ENCODE data around the gene POMT2.
A peak's percentile ranks its signal among the peaks of the same experiment; 100 is the strongest.
"Not testable (repeated sequence)": the region's sequence is repeated elsewhere in the genome, so short reads cannot be mapped to it uniquely, and the experiment has no call there.

POMT2 gene

GRCh38 chr14:77338302-77338701 lies 17.6 kb upstream of the POMT2 start:
- Mint-ChIP-seq H3K27me3 (no peaks in the 10 kb centered on the region), H3K4me1 (no peaks in the 10 kb centered on the region), H3K27ac (no peak overlapping the region), H3K9me3 (no peaks in the 10 kb centered on the region), H3K4me3 (no peak overlapping the region), H3K36me3 (peaks cover 24% of the 10 kb centered on the region)
- no peak for ATAC-seq (ENCODE audit: low read depth)
- DNase-seq (ENCODE audit: low spot score in 2 of 2): no peak

DNA sequence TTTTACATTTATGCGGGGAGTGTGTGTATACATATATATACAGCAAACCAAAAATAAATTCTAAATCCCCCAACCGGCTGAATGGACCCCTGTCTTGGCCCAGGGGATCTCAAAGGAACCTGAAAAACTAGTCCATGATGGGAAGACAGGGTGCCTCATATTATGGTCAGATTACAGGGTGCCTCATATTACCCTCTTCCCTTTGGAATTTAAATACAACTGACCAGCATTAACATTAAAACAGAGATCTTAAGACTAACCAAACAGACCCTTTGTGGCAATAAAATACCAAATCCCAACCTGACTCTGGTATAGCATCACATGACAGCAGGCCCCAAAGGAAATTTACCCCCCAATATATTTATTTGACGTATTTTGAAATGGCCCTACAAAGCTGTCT lies 17.2 kb upstream of the POMT2 start:
- no peaks in the 10 kb centered on the region for H3K27me3 Mint-ChIP-seq
- H3K4me1 Mint-ChIP-seq: no peaks in the 10 kb centered on the region
- no peak overlapping the region for H3K4me3 Mint-ChIP-seq
- peaks cover 21% of the 10 kb centered on the region for H3K36me3 Mint-ChIP-seq
- no peak for ATAC-seq (ENCODE audit: low read depth)
- no peak overlapping the region for H3K27ac Mint-ChIP-seq
- DNase-seq (ENCODE audit: low spot score in 2 of 2): no peak
- H3K9me3 Mint-ChIP-seq: no peaks in the 10 kb centered on the region

DNA sequence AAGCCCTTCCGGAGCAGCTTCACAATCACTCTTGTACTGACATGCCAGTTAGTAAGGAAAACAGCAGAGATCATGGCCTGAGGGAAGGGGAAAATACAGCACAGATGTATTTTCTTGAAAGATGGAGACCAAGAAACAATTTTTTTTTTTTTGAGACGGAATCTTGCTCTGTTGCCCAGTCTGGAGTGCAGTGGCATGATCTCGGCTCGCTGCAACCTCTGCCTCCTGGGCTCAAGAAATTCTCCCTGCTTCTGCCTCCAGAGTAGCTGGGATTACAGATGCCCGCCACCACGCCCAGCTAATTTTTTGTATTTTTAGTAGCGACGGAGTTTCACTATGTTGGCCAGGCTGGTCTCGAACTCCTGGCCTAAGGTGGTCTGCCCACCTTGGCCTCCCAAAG lies 16.6 kb upstream of the POMT2 start:
- H3K27me3 Mint-ChIP-seq; H3K4me1 Mint-ChIP-seq; H3K4me3 Mint-ChIP-seq; H3K9me3 Mint-ChIP-seq; H3K27ac Mint-ChIP-seq; ATAC-seq (ENCODE audit: low read depth); DNase-seq (ENCODE audit: low spot score in 2 of 2): not testable (repeated sequence)
- H3K36me3 Mint-ChIP-seq: peaks cover 19% of the 10 kb centered on the region

DNA sequence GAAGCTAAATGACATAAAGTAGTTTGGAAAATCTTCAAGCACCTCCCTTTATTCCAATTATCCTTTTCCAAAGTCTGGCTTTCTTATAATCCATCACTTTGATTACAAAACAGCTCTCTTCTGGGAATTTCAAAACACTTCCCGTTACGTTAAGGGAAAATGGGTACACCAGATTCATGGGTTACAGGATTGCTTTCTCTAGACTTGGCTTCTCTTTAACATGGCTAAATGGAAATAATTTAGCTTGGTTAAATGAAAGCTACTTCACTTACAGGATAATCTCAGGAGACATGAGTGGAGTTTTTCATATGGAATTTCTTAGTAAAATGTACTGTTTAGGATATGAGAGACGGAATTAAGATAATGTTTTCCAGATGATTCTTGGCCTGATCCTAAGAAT lies 14.9 kb upstream of the POMT2 start:
- Mint-ChIP-seq H3K4me3 (no peak overlapping the region), H3K4me1 (no peaks in the 10 kb centered on the region), H3K27me3 (no peaks in the 10 kb centered on the region), H3K27ac (no peak overlapping the region), H3K9me3 (no peaks in the 10 kb centered on the region), H3K36me3 (peaks cover 6% of the 10 kb centered on the region)
- ATAC-seq (ENCODE audit: low read depth) (no peak), DNase-seq (ENCODE audit: low spot score in 2 of 2) (no peak)

DNA sequence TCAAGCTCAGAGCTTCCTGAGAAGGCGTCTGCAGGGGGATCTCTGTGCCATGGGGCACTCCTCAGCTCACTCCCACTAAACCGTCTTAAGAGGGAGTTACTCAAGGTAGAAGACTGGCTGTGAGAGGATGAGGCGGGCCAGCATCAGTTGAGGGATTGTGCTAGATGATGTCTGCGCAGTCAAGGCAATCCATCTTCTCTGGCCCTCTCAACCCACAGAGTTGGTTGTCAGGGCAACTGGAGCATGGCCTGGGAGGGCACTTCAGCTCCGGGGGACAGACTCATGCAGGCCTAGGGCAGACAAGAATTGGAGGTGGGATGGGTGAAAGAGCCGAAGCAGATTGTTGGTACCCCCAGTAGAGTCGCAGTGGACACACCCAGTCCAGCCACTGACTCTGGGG lies 9.2 kb upstream of the POMT2 start:
- no peaks in the 10 kb centered on the region for H3K9me3 Mint-ChIP-seq
- H3K36me3 Mint-ChIP-seq: no peaks in the 10 kb centered on the region
- DNase-seq (ENCODE audit: low spot score in 2 of 2): no peak

DNA sequence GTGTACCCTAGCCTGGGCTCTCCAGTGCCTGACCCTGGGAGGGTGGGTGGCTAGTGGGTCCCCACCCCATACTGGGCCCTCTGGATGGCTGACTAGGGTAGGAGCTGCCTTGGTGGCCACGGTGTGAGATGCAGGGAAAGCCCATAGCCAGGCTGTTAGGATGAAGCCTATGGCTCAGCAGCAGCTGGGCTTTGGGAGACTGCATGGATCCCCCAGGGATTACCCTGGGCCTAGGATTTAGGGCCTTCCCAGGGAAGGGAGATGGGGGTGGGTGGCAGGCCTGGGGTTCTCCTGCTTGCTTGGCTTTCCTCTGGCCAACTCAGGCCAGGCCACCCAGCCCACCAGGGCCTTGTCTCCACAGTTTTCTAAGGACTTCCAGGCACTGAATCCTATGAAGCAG lies 6.4 kb upstream of the POMT2 start:
- Mint-ChIP-seq H3K27ac (no peak overlapping the region), H3K9me3 (no peaks in the 10 kb centered on the region), H3K4me1 (peaks cover 8% of the 10 kb centered on the region), H3K27me3 (no peaks in the 10 kb centered on the region), H3K4me3 (no peak overlapping the region), H3K36me3 (no peaks in the 10 kb centered on the region)
- DNase-seq (ENCODE audit: low spot score in 2 of 2) (no peak), ATAC-seq (ENCODE audit: low read depth) (no peak)

More for the DNA sequence above, 9.2 kb upstream of the POMT2 start:
- Mint-ChIP-seq H3K27me3 (no peaks in the 10 kb centered on the region), H3K27ac (no peak overlapping the region), H3K4me3 (no peak overlapping the region), H3K4me1 (peaks cover 2% of the 10 kb centered on the region)
- no peak for ATAC-seq (ENCODE audit: low read depth)

GRCh38 chr14:77325746-77326094 lies 5.0 kb upstream of the POMT2 start:
- Mint-ChIP-seq H3K27me3 (no peaks in the 10 kb centered on the region), H3K36me3 (no peaks in the 10 kb centered on the region), H3K4me1 (peaks cover 12% of the 10 kb centered on the region), H3K27ac (no peak overlapping the region), H3K9me3 (no peaks in the 10 kb centered on the region), H3K4me3 (no peak overlapping the region)
- no peak for DNase-seq (ENCODE audit: low spot score in 2 of 2)
- no peak for ATAC-seq (ENCODE audit: low read depth)

GRCh38 chr14:77324816-77325745 lies 4.4 kb upstream of the POMT2 start:
- no peaks in the 10 kb centered on the region for H3K9me3 Mint-ChIP-seq
- no peak overlapping the region for H3K4me3 Mint-ChIP-seq
- no peak for ATAC-seq (ENCODE audit: low read depth)
- DNase-seq (ENCODE audit: low spot score in 2 of 2): no peak
- H3K36me3 Mint-ChIP-seq: no peaks in the 10 kb centered on the region
- no peak overlapping the region for H3K27ac Mint-ChIP-seq
- H3K4me1 Mint-ChIP-seq: peaks cover 14% of the 10 kb centered on the region
- H3K27me3 Mint-ChIP-seq: no peaks in the 10 kb centered on the region

- Mint-ChIP-seq H3K27ac (no peak overlapping the region), H3K9me3 (no peaks in the 10 kb centered on the region), H3K4me1 (peaks cover 17% of the 10 kb centered on the region)
Measured at GRCh38 chr14:77324289-77324688, 3.6 kb upstream of the POMT2 start.

DNA sequence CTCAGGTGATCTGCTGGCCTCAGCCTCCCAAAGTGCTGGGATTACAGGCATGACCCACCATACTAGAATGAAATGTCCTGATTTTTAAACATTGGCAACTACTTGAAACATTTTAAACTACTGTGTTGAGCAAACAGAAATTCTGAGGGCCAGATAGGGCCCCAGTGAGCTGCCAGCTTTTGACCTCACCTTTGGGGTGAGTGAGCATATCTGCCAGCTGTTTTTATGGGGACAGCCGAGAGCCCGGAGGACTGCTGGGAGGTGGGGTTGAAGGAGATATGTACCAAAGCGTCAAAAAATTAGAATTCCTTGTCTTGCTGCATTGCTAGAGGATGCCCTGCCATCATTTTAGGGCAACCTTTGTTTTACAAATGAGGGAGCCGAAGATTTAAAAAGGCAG lies 2.9 kb upstream of the POMT2 start:
- H3K4me3 Mint-ChIP-seq: no peak overlapping the region
- no peak overlapping the region for H3K27ac Mint-ChIP-seq
- H3K4me1 Mint-ChIP-seq: peaks cover 17% of the 10 kb centered on the region
- DNase-seq (ENCODE audit: low spot score in 2 of 2) (no peak), ATAC-seq (ENCODE audit: low read depth) (no peak)
- no peaks in the 10 kb centered on the region for H3K27me3 Mint-ChIP-seq
- H3K9me3 Mint-ChIP-seq: no peaks in the 10 kb centered on the region
- H3K36me3 Mint-ChIP-seq: no peaks in the 10 kb centered on the region

More at GRCh38 chr14:77324289-77324688, 3.6 kb upstream of the POMT2 start:
- Mint-ChIP-seq H3K36me3 (no peaks in the 10 kb centered on the region), H3K27me3 (no peaks in the 10 kb centered on the region), H3K4me3 (no peak overlapping the region)
- DNase-seq (ENCODE audit: low spot score in 2 of 2): no peak
- ATAC-seq (ENCODE audit: low read depth): no peak

DNA sequence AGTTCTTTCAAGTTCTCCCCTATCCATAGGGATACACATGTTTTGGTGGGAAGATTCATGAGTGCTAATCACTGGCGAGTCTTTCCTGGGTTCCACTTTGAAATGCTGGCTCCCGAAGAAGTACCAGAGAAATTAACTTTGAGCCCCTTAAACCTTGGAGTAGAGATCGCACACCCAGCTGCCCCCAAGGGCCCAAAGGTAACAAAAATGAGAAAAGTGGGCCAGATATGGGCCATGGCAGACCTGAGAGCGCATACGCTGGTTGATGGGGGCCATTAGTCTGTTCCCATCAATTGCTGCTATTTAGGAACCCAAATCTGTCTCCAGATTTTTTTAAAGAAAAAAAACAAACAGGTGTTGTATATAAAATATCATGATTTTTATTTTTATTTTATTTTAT lies 2.3 kb upstream of the POMT2 start:
- Mint-ChIP-seq H3K4me3 (no peak overlapping the region), H3K9me3 (no peaks in the 10 kb centered on the region), H3K4me1 (peaks cover 17% of the 10 kb centered on the region), H3K36me3 (no peaks in the 10 kb centered on the region), H3K27me3 (no peaks in the 10 kb centered on the region), H3K27ac (peak overlapping the region; percentile 92)
- DNase-seq (ENCODE audit: low spot score in 2 of 2) (no peak), ATAC-seq (ENCODE audit: low read depth) (no peak)

DNA sequence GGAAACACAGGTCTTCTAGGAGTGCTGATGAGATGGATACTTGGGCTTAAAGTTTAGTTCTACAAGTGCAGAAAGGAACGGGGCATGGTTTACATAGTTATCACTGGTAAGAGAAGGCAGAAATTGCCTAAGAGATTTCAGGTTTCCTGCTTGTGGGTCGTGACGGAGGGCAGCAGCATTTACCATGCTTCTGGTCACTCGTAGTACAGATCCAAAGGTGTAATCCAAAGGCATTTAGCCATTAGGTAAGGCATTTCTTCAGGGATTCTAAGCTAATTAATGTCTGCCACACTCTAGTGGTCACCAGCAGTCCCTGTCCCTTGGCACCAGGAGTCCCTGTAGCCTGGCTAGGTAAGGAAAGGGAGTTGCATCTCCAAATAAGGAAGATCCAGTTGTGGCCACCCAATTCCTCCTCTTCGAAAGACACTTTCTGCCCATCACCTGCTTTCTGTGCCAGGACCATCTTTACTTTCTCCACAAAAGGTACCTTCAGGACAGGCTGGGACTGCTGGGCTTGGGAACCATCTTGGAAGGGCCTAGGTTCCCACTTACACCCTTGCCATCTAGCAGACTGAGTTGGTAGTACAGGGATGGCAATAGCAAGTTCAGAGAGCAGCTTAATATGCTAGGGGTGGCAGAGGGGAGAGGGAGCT lies 1.7 kb upstream of the POMT2 start:
- Mint-ChIP-seq H3K4me1 (peaks cover 16% of the 10 kb centered on the region), H3K9me3 (no peaks in the 10 kb centered on the region), H3K36me3 (no peaks in the 10 kb centered on the region), H3K27me3 (no peaks in the 10 kb centered on the region), H3K27ac (peak overlapping the region; percentile 92), H3K4me3 (peak overlapping the region; percentile 98)
- ATAC-seq (ENCODE audit: low read depth): no peak
- DNase-seq (ENCODE audit: low spot score in 2 of 2): no peak

DNA sequence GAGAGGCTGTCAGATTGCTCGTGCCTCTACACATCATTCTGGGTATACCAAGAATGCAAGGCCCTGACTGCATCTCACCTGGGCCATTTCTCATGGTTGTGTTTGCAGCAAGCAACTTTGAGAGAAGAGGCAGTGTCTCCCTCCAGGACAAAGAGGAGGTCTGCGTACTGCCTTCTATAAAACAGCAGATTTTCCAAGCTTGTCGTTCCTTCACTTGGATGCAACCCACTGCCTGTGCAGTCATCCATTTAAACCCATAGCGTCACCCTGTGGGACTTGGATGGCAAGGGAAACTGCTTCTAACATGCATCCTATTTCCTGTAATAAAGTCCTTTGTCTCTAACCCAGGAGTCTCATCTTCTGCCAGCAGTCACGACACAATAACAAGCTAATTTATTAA lies 1.3 kb downstream of the POMT2 start:
- H3K27ac Mint-ChIP-seq: no peak overlapping the region
- no peaks in the 10 kb centered on the region for H3K27me3 Mint-ChIP-seq
- peaks cover 16% of the 10 kb centered on the region for H3K4me1 Mint-ChIP-seq
- no peaks in the 10 kb centered on the region for H3K36me3 Mint-ChIP-seq
- ATAC-seq (ENCODE audit: low read depth) (no peak), DNase-seq (ENCODE audit: low spot score in 2 of 2) (no peak)
- no peak overlapping the region for H3K4me3 Mint-ChIP-seq
- H3K9me3 Mint-ChIP-seq: no peaks in the 10 kb centered on the region

GRCh38 chr14:77318756-77319155 lies 1.9 kb downstream of the POMT2 start:
- H3K4me1 Mint-ChIP-seq: peaks cover 16% of the 10 kb centered on the region
- not testable (repeated sequence) for H3K36me3 Mint-ChIP-seq; H3K4me3 Mint-ChIP-seq; H3K27me3 Mint-ChIP-seq; DNase-seq (ENCODE audit: low spot score in 2 of 2); H3K9me3 Mint-ChIP-seq; ATAC-seq (ENCODE audit: low read depth); H3K27ac Mint-ChIP-seq

Measured in memory B cell (primary cell).